Gastroesophageal sphincter (tissue), 4 donors: Measurements from ENCODE around the gene RAMP1. TPM values are rescaled to one million over a fixed set of nuclear protein-coding genes. Genes with fewer than 3 reads are reported as not detected.
A peak's percentile ranks its signal among the peaks of the same experiment; 100 is the strongest.

ENCODE experiments used
- ATAC-seq: fragments of 150-250 bp; one replicate; pipeline ENCODE4 v1.9.1; 2016; ENCODE audit warnings: mild to moderate bottlenecking, moderate library complexity
- H3K27ac ChIP-seq, 4 donors: fragments of 200-600 bp; sonication (generic) in 3 of 4; 1 replicate in 3 of 4; 2 replicates in 1 of 4; pipeline ENCODE4 v1.5.1; 2016 to 2019
- H3K27me3 ChIP-seq: fragments of 200-600 bp; sonication (generic); one replicate; pipeline ENCODE4 v1.5.1; 2019
- H3K36me3 ChIP-seq, 2 donors: fragments of 200-600 bp; sonication (generic); one replicate each; pipeline ENCODE4 v1.5.1; 2019; ENCODE audit warnings: control low read depth in 1 of 2
- H3K4me1 ChIP-seq, 3 donors: fragments of 200-600 bp; sonication (generic); 1 replicate in 2 of 3; 2 replicates in 1 of 3; pipeline ENCODE4 v1.5.1; 2016 to 2019; ENCODE audit warnings: control low read depth in 2 of 3
- H3K4me3 ChIP-seq, 2 donors: fragments of 200-600 bp; sonication (generic); one replicate each; pipeline ENCODE4 v1.5.1; 2019; ENCODE audit warnings: mild to moderate bottlenecking in 1 of 2, moderate library complexity in 1 of 2
- H3K9me3 ChIP-seq, 3 donors: fragments of 200-600 bp; sonication (generic); one replicate each; pipeline ENCODE4 v1.5.1; 2017 to 2019; ENCODE audit warnings: control low read depth in 2 of 3
- EP300 ChIP-seq: sonication (generic); formaldehyde crosslinking; IDR thresholded peaks from one replicate; pipeline ENCODE4 v1.6.1; 2017; ENCODE audit warnings: antibody characterized with exemption, mild to moderate bottlenecking
- POLR2A ChIP-seq, 2 donors: fragments of 450-650 bp; IDR thresholded peaks; one replicate each; pipeline ENCODE4 v1.6.1; 2017; ENCODE audit warnings: antibody characterized with exemption in 2 of 2, mild to moderate bottlenecking in 2 of 2, moderate library complexity in 1 of 2
- POLR2AphosphoS5 ChIP-seq: sonication (generic); formaldehyde crosslinking; IDR thresholded peaks from one replicate; pipeline ENCODE4 v1.6.1; 2017; ENCODE audit warnings: antibody characterized with exemption
- WGBS, 2 donors: methylation state at CpG; one replicate each; pipeline ENCODE4 v1.1.5; 2018; ENCODE audit warnings: low coverage in 1 of 2; 5-methylcytosine and 5-hydroxymethylcytosine counted together
- total RNA-seq, 4 donors: library from RNA; depleted of rRNA; stranded (reverse); fragments of >200 nt; gene quantifications; one replicate each; pipeline ENCODE4 v1.1.0, GENCODE V29; 2016
- TF ChIP-seq, protein P1 (sequence below), 4 experiments: fragments of 200-600 bp in 2 of 4; fragments of 450-650 bp in 2 of 4; sonication (generic) in 1 of 4; IDR thresholded peaks; one replicate each; pipeline ENCODE4 v1.5.1; 2017 to 2019; ENCODE audit warnings: antibody characterized with exemption in 4 of 4, mild to moderate bottlenecking in 2 of 4, moderate library complexity in 2 of 4

Gene RAMP1
- total RNA-seq, 4 donors from 2014 or later: 213 to 355 (median 286) TPM

- no peak for TF ChIP-seq EP300
- TF ChIP-seq POLR2A (IDR thresholded peaks at IDR 0.05): no peak
- TF ChIP-seq, protein P1, sequence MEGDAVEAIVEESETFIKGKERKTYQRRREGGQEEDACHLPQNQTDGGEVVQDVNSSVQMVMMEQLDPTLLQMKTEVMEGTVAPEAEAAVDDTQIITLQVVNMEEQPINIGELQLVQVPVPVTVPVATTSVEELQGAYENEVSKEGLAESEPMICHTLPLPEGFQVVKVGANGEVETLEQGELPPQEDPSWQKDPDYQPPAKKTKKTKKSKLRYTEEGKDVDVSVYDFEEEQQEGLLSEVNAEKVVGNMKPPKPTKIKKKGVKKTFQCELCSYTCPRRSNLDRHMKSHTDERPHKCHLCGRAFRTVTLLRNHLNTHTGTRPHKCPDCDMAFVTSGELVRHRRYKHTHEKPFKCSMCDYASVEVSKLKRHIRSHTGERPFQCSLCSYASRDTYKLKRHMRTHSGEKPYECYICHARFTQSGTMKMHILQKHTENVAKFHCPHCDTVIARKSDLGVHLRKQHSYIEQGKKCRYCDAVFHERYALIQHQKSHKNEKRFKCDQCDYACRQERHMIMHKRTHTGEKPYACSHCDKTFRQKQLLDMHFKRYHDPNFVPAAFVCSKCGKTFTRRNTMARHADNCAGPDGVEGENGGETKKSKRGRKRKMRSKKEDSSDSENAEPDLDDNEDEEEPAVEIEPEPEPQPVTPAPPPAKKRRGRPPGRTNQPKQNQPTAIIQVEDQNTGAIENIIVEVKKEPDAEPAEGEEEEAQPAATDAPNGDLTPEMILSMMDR (IDR thresholded peaks at IDR 0.05): no peak
- no peak for TF ChIP-seq POLR2AphosphoS5
- no peaks in the 10 kb centered on the region for H3K27me3 ChIP-seq
- peak overlapping the region; percentile 6 to 97 (median 90) for H3K27ac ChIP-seq
- H3K4me3 ChIP-seq: no peak overlapping the region
- no peaks in the 10 kb centered on the region for H3K9me3 ChIP-seq
- ATAC-seq: no peak
- 48% methylated on average over 2 of the region's 12 CpGs; no CpG with 5 or more reads in 1 of the 2 donors for WGBS, 2 donors
- H3K36me3 ChIP-seq: peaks cover 0 to 24% of the 10 kb centered on the region in 2 donors
- peaks cover 8 to 78% (median 34%) of the 10 kb centered on the region in 3 donors for H3K4me1 ChIP-seq
Observed at GRCh38 chr2:237876532-237876931, 17.1 kb downstream of the RAMP1 start.

- ATAC-seq: no peak
- peak overlapping the region in 3 of 4 donors; percentile 84 to 97 (median 95) for H3K27ac ChIP-seq
Observed at GRCh38 chr2:237876951-237877491, 17.6 kb downstream of the RAMP1 start.

GRCh38 chr2:237877576-237878307, 18.3 kb downstream of the RAMP1 start:
- 100% methylated on average over 1 of the region's 25 CpGs; no CpG with 5 or more reads in 1 of the 2 donors for WGBS, 2 donors
- peaks cover 8 to 72% (median 28%) of the 10 kb centered on the region in 3 donors for H3K4me1 ChIP-seq
- no peaks in the 10 kb centered on the region for H3K27me3 ChIP-seq
- no peak for ATAC-seq
- H3K9me3 ChIP-seq: no peaks in the 10 kb centered on the region
- TF ChIP-seq POLR2A (IDR thresholded peaks at IDR 0.05) (no peak), EP300 (no peak)
- peaks cover 0 to 24% of the 10 kb centered on the region in 2 donors for H3K36me3 ChIP-seq
- H3K27ac ChIP-seq: peak overlapping the region in 3 of 4 donors; percentile 84 to 97 (median 95)
- no peak overlapping the region for H3K4me3 ChIP-seq

More at GRCh38 chr2:237876951-237877491, 17.6 kb downstream of the RAMP1 start:
- 90 to 100% methylated on average over 2 to 4 of the region's 23 CpGs for WGBS, 2 donors
- no peak for TF ChIP-seq POLR2AphosphoS5
- TF ChIP-seq, protein P1 (IDR thresholded peaks at IDR 0.05): no peak
- H3K4me1 ChIP-seq: peaks cover 8 to 73% (median 29%) of the 10 kb centered on the region in 3 donors
- no peaks in the 10 kb centered on the region for H3K27me3 ChIP-seq
- H3K9me3 ChIP-seq: no peaks in the 10 kb centered on the region
- H3K4me3 ChIP-seq: no peak overlapping the region
- peaks cover 0 to 24% of the 10 kb centered on the region in 2 donors for H3K36me3 ChIP-seq

DNA sequence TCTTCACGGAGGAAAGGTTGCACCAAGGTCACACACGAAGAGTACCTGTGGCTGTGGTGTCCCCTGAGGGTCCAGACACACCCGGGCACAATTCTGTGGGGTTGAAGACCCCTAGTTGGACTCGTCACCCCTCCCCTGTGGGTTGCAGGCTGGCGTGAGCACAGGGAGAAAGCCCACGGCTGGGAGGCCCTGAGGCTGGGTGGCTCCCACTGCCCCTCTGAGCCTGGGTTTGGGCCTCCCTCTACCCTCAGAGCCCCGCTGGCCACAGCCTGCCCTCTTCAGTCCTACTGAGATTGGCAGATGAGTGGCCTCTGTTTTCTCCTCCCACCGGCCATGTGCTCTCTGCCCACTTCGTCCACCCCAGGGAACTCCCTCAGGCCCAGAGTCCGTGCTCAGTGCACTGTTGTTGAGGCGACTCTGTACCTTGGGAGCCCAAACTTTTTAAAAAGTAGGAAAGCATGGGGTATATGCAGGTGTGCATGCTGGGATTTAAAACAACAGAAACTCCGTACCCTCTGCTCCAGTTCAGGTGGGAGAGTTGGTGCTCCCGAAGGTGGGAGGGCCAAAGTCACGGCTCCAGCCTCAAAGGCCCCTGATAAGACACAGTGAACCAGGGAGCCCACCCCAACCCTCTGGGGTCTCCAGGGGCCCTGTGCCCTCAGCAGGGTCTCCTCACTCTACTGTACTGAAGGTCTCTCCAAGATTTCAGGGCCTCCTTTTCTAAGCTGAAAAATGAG, 19.1 kb downstream of the RAMP1 start:
- H3K36me3 ChIP-seq: peaks cover 0 to 24% of the 10 kb centered on the region in 2 donors
- H3K27ac ChIP-seq: peak overlapping the region; percentile 17 to 97 (median 90)
- H3K9me3 ChIP-seq: no peaks in the 10 kb centered on the region
- H3K4me1 ChIP-seq: peaks cover 8 to 72% (median 27%) of the 10 kb centered on the region in 3 donors
- ATAC-seq: no peak
- H3K27me3 ChIP-seq: no peaks in the 10 kb centered on the region
- no peak overlapping the region for H3K4me3 ChIP-seq
- 90% methylated on average over 4 of the region's 14 CpGs; no CpG with 5 or more reads in 1 of the 2 donors for WGBS, 2 donors
- TF ChIP-seq POLR2AphosphoS5: no peak
- no peak for TF ChIP-seq POLR2A (IDR thresholded peaks at IDR 0.05)
- TF ChIP-seq, protein P1 (IDR thresholded peaks at IDR 0.05): no peak
- no peak for TF ChIP-seq EP300

- Histone ChIP-seq H3K27me3 (no peaks in the 10 kb centered on the region), H3K4me1 (peaks cover 4 to 72% (median 22%) of the 10 kb centered on the region in 3 donors), H3K36me3 (peaks cover 0 to 24% of the 10 kb centered on the region in 2 donors), H3K27ac (peak overlapping the region in 3 of 4 donors; percentile 84 to 97 (median 95)), H3K4me3 (no peak overlapping the region), H3K9me3 (no peaks in the 10 kb centered on the region)
- TF ChIP-seq POLR2A (IDR thresholded peaks at IDR 0.05): no peak
- TF ChIP-seq POLR2AphosphoS5: no peak
- no peak for TF ChIP-seq EP300
- TF ChIP-seq, protein P1 (IDR thresholded peaks at IDR 0.05): no peak
- no peak for ATAC-seq
- 82 to 88% methylated on average over 3 to 5 of the region's 5 CpGs for WGBS, 2 donors
Observed at GRCh38 chr2:237879058-237879430, 19.6 kb downstream of the RAMP1 start.
